Right cardiac atrium (tissue), 5 donors: ENCODE results near the gene RECK. TPM values are rescaled to one million over a fixed set of nuclear protein-coding genes. Genes with fewer than 3 reads are reported as not detected.

Experiments used
- ATAC-seq, 2 donors: fragments of 200-7000 bp; cut with Tn5 transposase; one replicate each; pipeline versions ENCODE4 v1.8.0 to v1.9.1; 2020; ENCODE audit warnings: moderate library complexity in 2 of 2, mild to moderate bottlenecking in 1 of 2
- DNase-seq, 3 donors: peaks; one replicate each; pipeline ENCODE4 v3.0.0-alpha.2; 2020
- H3K27ac ChIP-seq: one replicate; pipeline ENCODE4 v1.5.1; 2013; ENCODE audit warnings: mild to moderate bottlenecking, low read length, control low read depth, moderate library complexity
- H3K27me3 ChIP-seq: one replicate; pipeline ENCODE4 v1.6.1; 2013; ENCODE audit not compliant: control insufficient read depth, insufficient read depth
- H3K4me1 ChIP-seq: one replicate; pipeline ENCODE4 v1.6.1; 2013; ENCODE audit warnings: low read length; ENCODE audit not compliant: control insufficient read depth, insufficient read depth
- H3K4me3 ChIP-seq: one replicate; pipeline ENCODE4 v1.5.1; 2013; ENCODE audit warnings: low read length, control low read depth
- H3K9me3 ChIP-seq: one replicate; pipeline ENCODE4 v1.6.1; 2013; ENCODE audit warnings: low read length; ENCODE audit not compliant: control insufficient read depth
- WGBS: extraction: QIAGEN DNeasy Blood & Tissue Kit; methylation state at CpG from one replicate; pipeline ENCODE4 v1.1.7; 2013; 5-methylcytosine and 5-hydroxymethylcytosine counted together
- intact Hi-C, 4 donors: fragments of 100-400 bp; cut with DNase I; formaldehyde crosslinking; loops; one replicate each; pipeline versions ENCODE4 v1.11.0 to v1.14.0; 2022 to 2023
- polyA plus RNA-seq: library from polyadenylated mRNA; stranded (reverse); fragments of 200-250 nt; gene quantifications from one replicate; pipeline ENCODE4 v1.2.3, GENCODE V29; 2013
- total RNA-seq, 4 donors: library from RNA; stranded (reverse); fragmentation: NEBNext Ultra II Directional; extraction: Animal tissue kit (Norgen Biotek cat#: 25700); gene quantifications; one replicate each; pipeline ENCODE4 v1.2.1, GENCODE V29; 2021
- donor health status: healthy with polysubstance abuse.
- donor health status: DM: no; HTN: yes; CAD: no.
- donor health status: DM: no; HTN: no; CAD: no.
- donor health status: DM: no; HTN: yes; CAD: no; lungs with severe emphysema.
- donor health status: DM: yes; HTN: yes; CAD: no.

Gene RECK
- total and polyA plus RNA-seq, 5 donors, result 4.3 to 10.1 (median 8.1) TPM

DNA sequence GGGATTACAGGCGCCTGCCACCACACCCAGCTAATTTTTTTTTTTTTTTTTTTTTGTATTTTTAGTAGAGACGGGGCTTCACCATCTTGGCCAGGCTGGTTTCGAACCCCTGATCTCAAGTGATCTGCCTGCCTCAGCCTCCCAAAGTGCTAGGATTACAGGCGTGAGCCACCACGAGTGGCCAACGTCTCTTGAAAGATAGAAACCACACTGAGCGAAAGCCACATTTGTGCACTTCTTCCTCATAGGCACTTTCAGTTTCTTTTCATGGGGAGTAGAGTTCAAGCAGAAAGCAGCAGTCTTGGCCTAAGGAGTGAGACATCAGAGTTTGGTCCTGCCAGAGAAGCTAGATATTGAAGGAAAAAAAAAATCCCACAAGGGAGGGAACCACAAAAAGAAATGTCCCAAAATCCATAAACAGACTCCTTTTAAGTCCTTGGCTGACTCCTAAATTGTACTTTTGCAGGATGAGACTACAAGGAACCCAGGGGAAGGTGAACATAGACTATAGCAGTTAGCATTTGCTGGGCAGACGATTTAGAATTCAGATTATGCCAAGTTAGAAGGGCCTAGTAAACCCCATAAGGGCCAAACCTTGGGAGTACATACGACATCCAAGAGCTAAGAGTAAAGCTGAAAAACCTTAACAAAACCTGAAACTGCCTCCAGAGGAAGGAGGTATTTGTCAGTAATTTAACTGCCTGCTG is 55.9 kb downstream of the RECK start:
- H3K27me3 ChIP-seq, result no peaks in the 10 kb centered on the region
- H3K9me3 ChIP-seq, result no peaks in the 10 kb centered on the region
- 86% methylated on average over 9 of the region's 9 CpGs for WGBS
- H3K27ac ChIP-seq, result peak overlapping the region; percentile 5
- no peak overlapping the region for H3K4me3 ChIP-seq
- intact Hi-C loops, result no loop called here
- DNase-seq (no peak), ATAC-seq (no peak)
- H3K4me1 ChIP-seq, result peaks cover 2% of the 10 kb centered on the region

DNA sequence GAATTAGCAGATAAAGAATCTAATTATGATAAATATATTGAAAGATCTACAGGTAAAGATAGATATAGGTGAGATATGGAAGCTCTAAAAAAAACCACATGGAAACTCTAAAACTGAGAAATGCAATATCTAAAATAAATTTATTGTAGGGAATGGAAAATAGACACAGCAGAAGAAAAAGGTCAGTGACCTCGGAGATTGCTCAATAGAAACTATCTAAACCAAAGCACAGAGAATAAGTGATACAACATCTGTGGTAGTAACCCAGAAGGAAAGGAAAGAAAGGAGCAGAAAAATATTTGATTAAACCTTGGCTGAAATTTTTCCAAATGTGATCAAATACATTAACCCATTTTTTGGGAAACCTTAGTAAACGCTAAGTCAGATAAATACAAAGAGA is 56.7 kb downstream of the RECK start:
- DNase-seq (no peak), ATAC-seq (no peak)
- intact Hi-C loops, result no loop called here
- H3K4me1 ChIP-seq, result peaks cover 2% of the 10 kb centered on the region
- 92% methylated on average over 2 of the region's 2 CpGs for WGBS
- H3K9me3 ChIP-seq, result no peaks in the 10 kb centered on the region
- no peak overlapping the region for H3K27ac ChIP-seq
- no peak overlapping the region for H3K4me3 ChIP-seq
- no peaks in the 10 kb centered on the region for H3K27me3 ChIP-seq

DNA sequence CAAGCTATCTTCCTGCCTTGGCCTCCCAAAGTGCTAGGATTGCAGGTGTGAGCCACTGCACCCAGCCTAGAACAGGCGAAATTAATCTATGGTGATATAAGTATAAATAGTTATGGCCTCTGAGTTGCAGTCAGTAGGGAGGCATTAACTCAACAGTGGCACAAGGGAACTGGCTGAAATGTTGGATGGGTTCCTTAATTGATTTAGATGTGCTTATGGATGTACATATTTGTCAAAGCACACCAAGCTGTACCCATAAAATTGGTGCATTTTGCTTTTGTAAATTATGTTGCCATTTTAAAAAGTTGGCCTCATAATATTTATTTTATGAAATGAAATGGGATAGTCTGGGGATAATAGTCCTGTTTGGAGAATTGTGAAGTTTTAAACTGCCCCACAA is 63.0 kb downstream of the RECK start:
- ATAC-seq, result no peak
- H3K27me3 ChIP-seq, result no peaks in the 10 kb centered on the region
- WGBS, result 86% methylated on average over 1 of the region's 1 CpG
- DNase-seq, result no peak
- no peak overlapping the region for H3K27ac ChIP-seq
- no peak overlapping the region for H3K4me3 ChIP-seq
- intact Hi-C loops, result loop anchor here in 1 of 4 donors (10.0 kb wide), 1 partner anchor 65 kb away; the partner anchor contains the start of gene CCIN
- H3K9me3 ChIP-seq, result no peaks in the 10 kb centered on the region
- H3K4me1 ChIP-seq, result no peaks in the 10 kb centered on the region

GRCh38 chr9:36100532-36100931 is 63.8 kb downstream of the RECK start:
- ATAC-seq (no peak), DNase-seq (no peak)
- intact Hi-C loops, result loop anchor here in 1 of 4 donors (10.0 kb wide), 1 partner anchor 64 kb away; the partner anchor contains the start of gene CCIN
- 60% methylated on average over 3 of the region's 3 CpGs for WGBS
- no peak overlapping the region for H3K27ac ChIP-seq
- no peaks in the 10 kb centered on the region for H3K9me3 ChIP-seq
- no peaks in the 10 kb centered on the region for H3K27me3 ChIP-seq
- H3K4me3 ChIP-seq, result no peak overlapping the region
- no peaks in the 10 kb centered on the region for H3K4me1 ChIP-seq

DNA sequence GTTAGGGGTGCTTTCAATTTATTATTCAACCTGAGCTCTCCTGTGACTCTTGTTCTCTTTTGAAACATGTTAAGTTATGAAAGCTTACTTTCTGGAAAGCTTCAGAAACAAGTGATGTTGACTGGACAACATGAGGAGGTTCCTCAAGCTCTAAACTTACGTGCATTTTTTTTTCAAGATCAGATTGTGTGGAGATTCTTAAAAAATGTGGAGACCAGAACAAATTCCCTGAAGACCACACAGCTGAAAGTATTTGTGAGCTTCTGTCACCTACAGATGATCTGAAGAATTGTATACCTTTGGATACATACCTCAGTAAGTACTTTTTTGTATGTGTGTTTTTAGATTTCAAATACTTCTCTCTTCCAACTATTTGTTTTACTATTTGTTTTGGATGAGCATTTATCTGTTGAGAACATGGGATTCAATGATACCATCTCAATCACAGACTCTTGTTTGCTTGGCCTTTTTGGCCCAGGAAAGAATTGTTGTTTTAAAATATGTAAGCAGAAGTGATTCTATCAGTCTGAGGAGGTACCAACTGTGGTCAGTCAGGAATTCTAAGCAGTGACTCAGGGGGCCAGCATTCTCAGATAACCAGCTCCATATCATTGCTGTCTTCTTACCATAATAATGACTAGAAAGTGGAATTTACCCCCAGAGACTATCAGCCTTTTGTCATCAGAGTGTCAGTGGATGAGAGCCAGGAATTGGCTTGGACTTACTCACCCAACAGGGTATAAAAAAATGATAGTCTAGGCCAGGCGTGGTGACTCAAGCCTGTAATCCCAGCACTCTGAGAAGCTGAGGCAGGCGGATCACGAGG is 65.4 kb downstream of the RECK start:
- WGBS, result 59% methylated on average over 4 of the region's 4 CpGs
- intact Hi-C loops, result loop anchor here (2.0 to 10.0 kb wide), 2 partner anchors 63 to 65 kb away; partner anchors contain the start of gene CCIN (in 1 of the 4)
- H3K4me3 ChIP-seq, result no peak overlapping the region
- no peaks in the 10 kb centered on the region for H3K9me3 ChIP-seq
- no peaks in the 10 kb centered on the region for H3K4me1 ChIP-seq
- no peak overlapping the region for H3K27ac ChIP-seq
- ATAC-seq (peak in 1 of 2 donors; percentile 76), DNase-seq (peak in 1 of 3 donors; percentile 24)
- H3K27me3 ChIP-seq, result no peaks in the 10 kb centered on the region

DNA sequence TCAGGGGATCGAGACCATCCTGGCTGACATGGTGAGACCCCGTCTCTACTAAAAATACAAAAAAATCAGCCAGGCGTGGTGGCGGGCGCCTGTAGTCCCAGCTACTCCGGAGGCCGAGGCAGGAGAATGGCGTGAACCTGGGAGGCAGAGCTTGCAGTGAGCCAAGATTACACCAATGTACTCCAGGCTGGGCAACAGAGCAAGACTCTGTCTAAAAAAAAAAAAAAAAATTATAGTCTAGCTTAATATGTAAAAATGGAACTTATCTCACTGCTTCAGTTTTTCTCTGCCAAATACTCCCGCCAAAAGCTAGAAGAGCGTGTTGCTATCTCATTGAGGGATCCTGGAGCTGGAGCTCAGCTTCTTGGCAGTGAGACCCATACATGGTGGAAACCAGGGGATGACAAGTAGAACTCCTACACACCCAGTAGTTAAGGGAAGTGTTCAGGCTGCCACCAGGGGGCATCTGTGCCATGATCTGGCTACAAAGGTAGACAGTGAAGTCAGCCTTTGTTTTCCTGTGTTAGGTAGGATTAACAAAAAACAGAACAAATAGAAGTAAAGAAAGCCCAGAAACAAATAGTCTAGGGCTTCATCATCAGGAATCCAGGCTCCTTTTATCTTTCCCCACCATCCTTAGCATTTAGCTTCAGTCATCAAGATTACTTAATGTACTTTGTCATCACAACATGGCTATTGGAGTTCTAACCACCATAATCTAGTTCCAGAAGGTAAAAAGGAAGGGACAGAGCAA is 66.2 kb downstream of the RECK start:
- no peaks in the 10 kb centered on the region for H3K9me3 ChIP-seq
- 72% methylated on average over 10 of the region's 10 CpGs for WGBS
- DNase-seq, result peak; percentile 83 to 93 (median 88)
- H3K27ac ChIP-seq, result no peak overlapping the region
- peak; percentile 91 to 94 for ATAC-seq
- no peak overlapping the region for H3K4me3 ChIP-seq
- intact Hi-C loops, result loop anchor here (2.0 to 10.0 kb wide), 2 partner anchors 62 to 64 kb away; partner anchors contain the start of gene CCIN (in 1 of the 4)
- H3K27me3 ChIP-seq, result no peaks in the 10 kb centered on the region
- no peaks in the 10 kb centered on the region for H3K4me1 ChIP-seq

GRCh38 chr9:36109071-36109470 is 72.4 kb downstream of the RECK start:
- Histone ChIP-seq H3K27me3 (no peaks in the 10 kb centered on the region), H3K4me1 (no peaks in the 10 kb centered on the region), H3K27ac (no peak overlapping the region), H3K4me3 (no peak overlapping the region), H3K9me3 (no peaks in the 10 kb centered on the region)
- intact Hi-C loops, result loop anchor here in 1 of 4 donors (10.0 kb wide), 1 partner anchor 56 kb away; the partner anchor contains the start of gene CCIN
- DNase-seq, result no peak
- ATAC-seq, result no peak
- 42% methylated on average over 2 of the region's 2 CpGs for WGBS

GRCh38 chr9:36110434-36110833 is 73.7 kb downstream of the RECK start:
- WGBS, result 91% methylated on average over 2 of the region's 2 CpGs
- Histone ChIP-seq H3K9me3 (no peaks in the 10 kb centered on the region), H3K4me3 (no peak overlapping the region), H3K27me3 (no peaks in the 10 kb centered on the region), H3K4me1 (no peaks in the 10 kb centered on the region), H3K27ac (no peak overlapping the region)
- ATAC-seq (no peak), DNase-seq (no peak)
- intact Hi-C loops, result no loop called here

- DNase-seq, result no peak
- 84% methylated on average over 3 of the region's 3 CpGs for WGBS
Measured at GRCh38 chr9:36112516-36112915, 75.8 kb downstream of the RECK start.

GRCh38 chr9:36113999-36114398 is 77.3 kb downstream of the RECK start:
- ATAC-seq, result no peak
- no peak overlapping the region for H3K27ac ChIP-seq
- H3K4me3 ChIP-seq, result no peak overlapping the region
- no peaks in the 10 kb centered on the region for H3K9me3 ChIP-seq
- DNase-seq, result no peak
- 76% methylated on average over 2 of the region's 2 CpGs for WGBS
- H3K27me3 ChIP-seq, result no peaks in the 10 kb centered on the region
- no peaks in the 10 kb centered on the region for H3K4me1 ChIP-seq
- intact Hi-C loops, result no loop called here

More at GRCh38 chr9:36112516-36112915, 75.8 kb downstream of the RECK start:
- intact Hi-C loops, result no loop called here
- Histone ChIP-seq H3K27ac (no peak overlapping the region), H3K9me3 (no peaks in the 10 kb centered on the region), H3K4me3 (no peak overlapping the region), H3K27me3 (no peaks in the 10 kb centered on the region), H3K4me1 (no peaks in the 10 kb centered on the region)
- no peak for ATAC-seq
